Peyer's patch (tissue), 4 donors: ENCODE measurements around the gene USF1.

Source experiments
- POLR2A ChIP-seq, 2 donors: fragments of 450-650 bp; IDR thresholded peaks; one replicate each; pipeline ENCODE4 v1.5.1; 2017; ENCODE audit warnings: antibody characterized with exemption in 2 of 2, mild to moderate bottlenecking in 2 of 2, moderate library complexity in 2 of 2
- TF ChIP-seq, protein P1 (sequence below), 6 experiments: fragments of 450-650 bp in 4 of 6; fragments of 200-600 bp in 2 of 6; sonication (generic) in 1 of 6; IDR thresholded peaks; one replicate each; pipeline ENCODE4 v1.5.1; 2017 to 2019; ENCODE audit warnings: antibody characterized with exemption in 6 of 6, mild to moderate bottlenecking in 3 of 6, moderate library complexity in 1 of 6

DNA sequence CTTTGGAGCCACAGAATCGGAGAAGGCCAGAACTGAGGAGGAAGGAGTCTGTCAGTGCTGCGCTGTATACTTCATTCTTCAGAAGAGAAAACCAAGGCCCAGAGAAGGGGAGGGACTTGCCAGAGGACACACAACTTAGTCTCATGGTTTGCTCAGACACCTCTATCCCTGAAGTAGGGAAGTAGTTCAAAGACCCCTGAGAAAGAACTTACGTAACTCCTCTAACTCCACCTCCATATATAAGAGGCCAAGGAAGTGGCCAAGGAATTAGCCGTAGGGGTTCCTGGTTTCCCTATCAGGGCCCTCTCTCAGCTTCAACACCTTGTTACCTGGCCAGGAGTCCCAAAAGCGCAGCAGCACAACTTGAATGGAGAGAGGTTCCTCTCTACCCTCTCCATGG is 44.2 kb upstream of the USF1 start:
- TF ChIP-seq, protein P1, sequence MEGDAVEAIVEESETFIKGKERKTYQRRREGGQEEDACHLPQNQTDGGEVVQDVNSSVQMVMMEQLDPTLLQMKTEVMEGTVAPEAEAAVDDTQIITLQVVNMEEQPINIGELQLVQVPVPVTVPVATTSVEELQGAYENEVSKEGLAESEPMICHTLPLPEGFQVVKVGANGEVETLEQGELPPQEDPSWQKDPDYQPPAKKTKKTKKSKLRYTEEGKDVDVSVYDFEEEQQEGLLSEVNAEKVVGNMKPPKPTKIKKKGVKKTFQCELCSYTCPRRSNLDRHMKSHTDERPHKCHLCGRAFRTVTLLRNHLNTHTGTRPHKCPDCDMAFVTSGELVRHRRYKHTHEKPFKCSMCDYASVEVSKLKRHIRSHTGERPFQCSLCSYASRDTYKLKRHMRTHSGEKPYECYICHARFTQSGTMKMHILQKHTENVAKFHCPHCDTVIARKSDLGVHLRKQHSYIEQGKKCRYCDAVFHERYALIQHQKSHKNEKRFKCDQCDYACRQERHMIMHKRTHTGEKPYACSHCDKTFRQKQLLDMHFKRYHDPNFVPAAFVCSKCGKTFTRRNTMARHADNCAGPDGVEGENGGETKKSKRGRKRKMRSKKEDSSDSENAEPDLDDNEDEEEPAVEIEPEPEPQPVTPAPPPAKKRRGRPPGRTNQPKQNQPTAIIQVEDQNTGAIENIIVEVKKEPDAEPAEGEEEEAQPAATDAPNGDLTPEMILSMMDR (IDR thresholded peaks at IDR 0.05), result no peak
- TF ChIP-seq POLR2A (IDR thresholded peaks at IDR 0.05), result no peak
